Measurements from ENCODE around the gene CDH8. TPM values are rescaled to one million over a fixed set of nuclear protein-coding genes. Genes with fewer than 3 reads are reported as not detected.

The CDH8 gene
- total RNA-seq, 4 donors from 2014 or later = not detected

DNA sequence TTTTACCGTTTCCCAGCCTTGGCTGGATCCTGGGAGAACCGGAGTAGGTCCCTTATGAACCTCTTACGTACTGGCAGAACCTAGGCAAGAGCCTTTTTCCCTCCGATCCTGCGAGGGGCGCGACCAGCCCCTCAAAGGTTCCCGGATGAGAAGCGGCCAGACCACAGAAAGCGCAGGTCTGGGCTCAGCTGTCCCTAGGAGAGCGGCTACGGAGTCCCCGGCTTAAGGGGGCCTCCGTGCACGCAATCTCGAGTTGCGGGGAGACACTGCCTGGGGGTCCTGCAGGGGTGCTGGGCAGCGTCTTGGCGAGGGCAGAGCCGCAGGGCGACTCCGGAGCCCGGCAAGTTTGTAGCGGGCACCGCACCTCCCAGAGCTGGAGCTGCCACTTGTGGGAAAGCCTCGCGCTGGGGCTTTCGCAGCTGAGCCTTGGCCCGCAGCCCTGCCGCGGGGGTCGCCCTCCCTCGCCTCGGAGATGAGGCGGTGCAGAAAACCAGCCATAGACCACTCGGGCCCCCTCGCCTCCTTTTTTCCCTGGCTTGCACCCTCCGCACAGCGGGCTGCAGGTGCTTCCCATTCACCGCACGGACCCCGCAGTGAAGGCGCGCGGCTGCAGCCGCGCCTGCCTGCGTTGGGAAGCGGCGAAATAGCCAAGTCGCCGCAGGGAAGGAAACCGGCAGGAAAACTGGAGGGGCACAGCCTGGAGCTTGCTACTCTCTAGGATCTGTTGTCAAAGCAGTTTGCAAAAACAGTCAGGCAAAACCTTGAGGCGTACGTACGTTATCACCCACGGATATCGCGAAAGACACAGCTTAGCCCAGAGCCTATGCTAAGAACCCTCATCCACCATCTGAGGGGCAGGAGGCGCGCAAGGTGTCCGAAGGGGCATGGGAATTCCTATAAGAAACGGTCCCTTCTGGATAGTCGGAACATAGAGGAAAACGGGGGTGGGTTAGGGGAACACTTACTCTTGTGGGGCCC is 834 bp downstream of the CDH8 start:
- H3K27ac ChIP-seq = no peak overlapping the region
- no peak overlapping the region for H3K4me3 ChIP-seq (replicated peaks in 1 of 3)
- H3K36me3 ChIP-seq = no peaks in the 10 kb centered on the region
- no peaks in the 10 kb centered on the region for H3K27me3 ChIP-seq
- no peaks in the 10 kb centered on the region for H3K4me1 ChIP-seq
- intact Hi-C loops (cut with DNase I) = no loop called here
- TF ChIP-seq, protein P1, sequence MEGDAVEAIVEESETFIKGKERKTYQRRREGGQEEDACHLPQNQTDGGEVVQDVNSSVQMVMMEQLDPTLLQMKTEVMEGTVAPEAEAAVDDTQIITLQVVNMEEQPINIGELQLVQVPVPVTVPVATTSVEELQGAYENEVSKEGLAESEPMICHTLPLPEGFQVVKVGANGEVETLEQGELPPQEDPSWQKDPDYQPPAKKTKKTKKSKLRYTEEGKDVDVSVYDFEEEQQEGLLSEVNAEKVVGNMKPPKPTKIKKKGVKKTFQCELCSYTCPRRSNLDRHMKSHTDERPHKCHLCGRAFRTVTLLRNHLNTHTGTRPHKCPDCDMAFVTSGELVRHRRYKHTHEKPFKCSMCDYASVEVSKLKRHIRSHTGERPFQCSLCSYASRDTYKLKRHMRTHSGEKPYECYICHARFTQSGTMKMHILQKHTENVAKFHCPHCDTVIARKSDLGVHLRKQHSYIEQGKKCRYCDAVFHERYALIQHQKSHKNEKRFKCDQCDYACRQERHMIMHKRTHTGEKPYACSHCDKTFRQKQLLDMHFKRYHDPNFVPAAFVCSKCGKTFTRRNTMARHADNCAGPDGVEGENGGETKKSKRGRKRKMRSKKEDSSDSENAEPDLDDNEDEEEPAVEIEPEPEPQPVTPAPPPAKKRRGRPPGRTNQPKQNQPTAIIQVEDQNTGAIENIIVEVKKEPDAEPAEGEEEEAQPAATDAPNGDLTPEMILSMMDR (IDR thresholded peaks at IDR 0.05) = no peak
- TF ChIP-seq POLR2A (IDR thresholded peaks at IDR 0.05) = no peak
- no peaks in the 10 kb centered on the region for H3K9me3 ChIP-seq
- WGBS, 2 donors = 1 to 2% methylated on average over 38 to 40 of the region's 65 CpGs
- no peak for DNase-seq

DNA sequence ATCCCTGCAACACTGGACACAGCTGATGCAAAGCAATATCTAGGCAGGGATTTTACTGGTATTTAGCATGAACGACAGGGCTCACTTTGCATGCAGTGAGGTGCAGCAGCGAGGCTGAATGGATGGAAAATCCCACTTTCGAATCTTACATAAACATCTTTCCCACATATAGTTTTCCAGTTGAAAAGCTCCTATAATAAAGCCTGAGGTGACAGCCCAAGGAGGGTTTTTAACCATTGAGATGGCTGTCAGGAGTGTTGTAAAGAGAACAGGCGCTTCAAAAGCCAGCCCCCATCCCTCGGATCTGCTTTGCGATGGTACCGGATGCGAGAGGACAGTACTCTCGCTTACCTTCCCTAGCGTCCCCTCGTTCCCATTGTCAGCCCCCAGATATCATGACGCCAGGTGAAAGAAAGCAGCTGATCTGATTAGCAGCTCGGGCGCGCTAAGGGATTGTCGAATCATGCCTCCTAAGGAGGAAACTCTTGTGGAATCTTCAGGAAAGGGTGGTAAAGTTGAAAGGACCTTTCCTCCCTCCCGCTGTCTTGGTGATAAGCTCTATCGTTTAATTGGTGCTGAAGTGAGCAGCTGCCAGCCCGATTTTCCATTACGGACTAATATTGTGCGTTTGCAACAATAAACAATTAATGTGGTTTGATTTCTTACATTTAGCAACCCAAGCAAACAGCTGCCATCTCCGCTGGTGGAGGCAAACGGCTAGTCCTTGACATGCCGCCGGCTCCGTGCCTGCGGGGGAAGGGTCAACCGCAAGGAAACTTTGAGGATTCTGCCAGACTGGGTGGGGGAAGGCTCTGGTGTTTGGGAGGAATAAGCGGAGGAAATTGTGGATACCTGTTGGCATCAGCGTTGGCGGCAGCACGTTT is 1.8 kb downstream of the CDH8 start:
- Histone ChIP-seq H3K27me3 (no peaks in the 10 kb centered on the region), H3K4me1 (no peaks in the 10 kb centered on the region), H3K36me3 (no peaks in the 10 kb centered on the region), H3K4me3 (replicated peaks in 1 of 3) (no peak overlapping the region), H3K9me3 (no peaks in the 10 kb centered on the region), H3K27ac (no peak overlapping the region)
- intact Hi-C loops (cut with DNase I) = no loop called here
- WGBS, 2 donors = 3% methylated on average over 31 to 32 of the region's 32 CpGs
- TF ChIP-seq, protein P1 (IDR thresholded peaks at IDR 0.05) = no peak
- no peak for TF ChIP-seq POLR2A (IDR thresholded peaks at IDR 0.05)
- DNase-seq = no peak

DNA sequence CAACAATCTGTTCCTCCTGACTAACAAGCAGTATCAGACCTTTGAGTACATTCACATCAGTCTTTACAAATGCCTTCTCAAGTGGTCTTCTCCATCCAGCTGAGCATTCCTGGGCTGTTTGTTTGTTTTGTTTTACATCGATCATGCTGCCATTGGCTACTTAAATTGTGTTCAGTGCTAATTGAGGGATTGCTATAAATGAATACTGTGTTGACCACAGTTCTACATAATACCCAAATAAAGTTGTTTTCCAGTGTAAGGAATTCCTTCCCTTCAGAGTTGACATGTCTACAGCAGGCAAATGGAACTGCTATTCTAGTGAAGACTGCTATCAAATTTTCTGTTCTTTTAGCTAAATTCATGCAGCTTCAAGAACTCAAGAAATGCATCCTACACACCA is 3.2 kb downstream of the CDH8 start:
- no peaks in the 10 kb centered on the region for H3K9me3 ChIP-seq
- no peak overlapping the region for H3K4me3 ChIP-seq (replicated peaks in 1 of 3)
- no peaks in the 10 kb centered on the region for H3K36me3 ChIP-seq
- TF ChIP-seq, protein P1 (IDR thresholded peaks at IDR 0.05) = no peak
- no peak for TF ChIP-seq POLR2A (IDR thresholded peaks at IDR 0.05)
- intact Hi-C loops (cut with DNase I) = no loop called here
- no peaks in the 10 kb centered on the region for H3K4me1 ChIP-seq
- DNase-seq = no peak
- WGBS, 2 donors = 13 to 24% methylated on average over 1 of the region's 1 CpG
- H3K27ac ChIP-seq = no peak overlapping the region
- no peaks in the 10 kb centered on the region for H3K27me3 ChIP-seq

DNA sequence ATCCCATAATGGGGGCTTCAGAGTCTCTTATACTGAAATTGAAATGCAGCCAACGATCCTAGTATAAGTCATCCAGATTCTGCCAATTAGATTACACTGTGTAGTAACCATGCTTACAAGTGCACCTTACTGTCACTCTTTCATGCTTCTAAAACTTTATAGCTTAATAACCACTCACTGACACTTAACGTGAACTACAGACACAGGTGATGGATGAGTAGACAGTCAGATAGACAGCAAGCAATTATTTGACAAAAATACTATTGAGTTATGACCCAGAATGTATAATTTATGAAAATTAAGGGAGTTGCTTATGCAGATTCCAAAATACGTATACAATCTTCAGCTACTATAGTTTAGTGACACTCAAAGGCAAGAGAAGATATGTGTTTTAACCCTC is 6.3 kb downstream of the CDH8 start:
- intact Hi-C loops (cut with DNase I) = no loop called here
- Histone ChIP-seq H3K27ac (no peak overlapping the region), H3K27me3 (no peaks in the 10 kb centered on the region), H3K4me1 (no peaks in the 10 kb centered on the region), H3K36me3 (no peaks in the 10 kb centered on the region), H3K4me3 (replicated peaks in 1 of 3) (no peak overlapping the region), H3K9me3 (no peaks in the 10 kb centered on the region)
- DNase-seq = no peak
- 72 to 83% methylated on average over 3 of the region's 3 CpGs for WGBS, 2 donors
- TF ChIP-seq, protein P1 (IDR thresholded peaks at IDR 0.05) = no peak
- TF ChIP-seq POLR2A (IDR thresholded peaks at IDR 0.05) = no peak

Measured in thyroid gland (tissue), 4 donors.